Stimulated activated CD8-positive, alpha-beta memory T cell treated with anti-CD3 and anti-CD28 coated beads, Interleukin-4, amount 100 ng/mL, for 24 hours (primary cell): Measurements from ENCODE around the gene SLC2A8.

Source experiments
- DNase-seq: peaks from one replicate; pipeline ENCODE4 v3.0.0-alpha.2; 2020; ENCODE audit warnings: low read depth

SLC2A8 gene

DNA sequence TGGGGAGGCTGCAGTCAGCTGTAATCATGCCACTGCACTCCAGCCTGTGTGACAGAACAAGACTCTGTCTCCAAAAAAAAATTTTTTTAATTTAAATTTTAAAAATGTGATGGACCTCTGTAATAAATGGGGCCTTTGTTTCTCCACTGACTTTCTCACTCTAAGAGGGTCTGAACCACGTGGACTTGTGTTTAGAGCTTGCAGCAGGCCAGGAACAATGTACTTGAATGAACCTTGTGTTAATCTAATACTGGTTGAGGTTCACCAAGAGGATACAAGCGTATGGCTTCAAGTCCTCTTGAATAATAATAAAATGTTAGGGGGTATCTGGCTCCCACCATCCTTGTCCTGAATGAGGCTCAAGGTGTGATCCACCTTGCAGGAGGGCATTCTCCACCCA, 14.4 kb upstream of the SLC2A8 start:
- DNase-seq = no peak

DNA sequence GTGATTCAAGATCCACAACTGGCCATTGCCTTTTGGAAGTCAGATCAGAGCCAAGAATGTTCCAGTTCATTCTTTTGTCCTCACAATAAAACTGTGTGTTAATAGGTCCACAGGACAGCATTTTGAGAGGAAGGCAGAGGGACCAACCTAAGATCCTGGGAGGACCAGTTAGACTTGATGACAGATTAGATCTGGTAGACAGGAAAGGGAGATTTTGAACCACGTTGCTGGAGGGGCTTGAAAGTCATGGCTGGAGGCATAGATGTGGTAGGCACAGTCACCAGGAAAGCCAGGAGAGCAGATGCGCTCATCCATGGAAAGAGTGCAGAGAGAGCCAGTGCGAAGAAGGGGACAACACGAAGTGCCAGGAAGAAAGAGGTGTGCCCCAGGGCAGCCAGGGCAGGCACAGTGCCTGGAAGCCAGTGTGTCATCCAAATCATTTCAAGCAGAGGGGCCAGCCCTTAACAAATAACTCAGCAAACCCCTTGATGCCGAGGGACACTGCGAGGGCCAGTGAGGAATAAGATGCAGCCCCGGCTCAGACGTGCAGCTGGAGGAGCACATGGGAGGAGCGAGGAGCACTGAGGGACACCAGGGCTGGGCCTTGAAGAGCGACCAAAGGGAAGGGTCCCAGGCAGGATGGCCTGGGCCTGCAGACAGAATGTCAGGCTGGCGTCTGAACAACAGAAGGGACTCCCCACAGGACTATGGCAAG, 12.8 kb upstream of the SLC2A8 start:
- DNase-seq = no peak

DNA sequence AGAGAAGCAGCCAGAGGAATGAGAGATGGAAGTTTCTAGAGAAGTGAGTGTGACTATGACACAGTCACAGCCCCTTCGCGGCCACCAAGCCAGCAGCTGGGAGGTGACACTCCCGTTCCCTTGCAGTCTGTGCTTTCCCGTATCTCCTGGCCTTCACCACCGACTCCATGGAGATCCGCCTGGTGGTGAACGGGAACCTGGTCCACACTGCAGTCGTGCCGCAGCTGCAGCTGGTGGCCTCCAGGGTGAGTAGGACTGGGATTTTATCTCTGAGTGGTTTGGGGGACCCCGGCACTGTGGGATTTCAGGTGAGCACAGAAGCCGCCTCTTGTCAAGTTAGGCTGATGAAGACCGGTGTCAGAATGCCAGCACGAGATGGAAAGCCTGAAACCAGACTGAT, 12.1 kb upstream of the SLC2A8 start:
- no peak for DNase-seq

- DNase-seq = no peak
These were observed 10.7 kb upstream of the SLC2A8 start for GRCh38 chr9:127386249-127386648.

GRCh38 chr9:127386981-127387380, 10.0 kb upstream of the SLC2A8 start:
- no peak for DNase-seq

GRCh38 chr9:127388037-127388855, 8.7 kb upstream of the SLC2A8 start:
- peak; percentile 69 for DNase-seq

GRCh38 chr9:127388856-127389238, 8.1 kb upstream of the SLC2A8 start:
- no peak for DNase-seq

DNA sequence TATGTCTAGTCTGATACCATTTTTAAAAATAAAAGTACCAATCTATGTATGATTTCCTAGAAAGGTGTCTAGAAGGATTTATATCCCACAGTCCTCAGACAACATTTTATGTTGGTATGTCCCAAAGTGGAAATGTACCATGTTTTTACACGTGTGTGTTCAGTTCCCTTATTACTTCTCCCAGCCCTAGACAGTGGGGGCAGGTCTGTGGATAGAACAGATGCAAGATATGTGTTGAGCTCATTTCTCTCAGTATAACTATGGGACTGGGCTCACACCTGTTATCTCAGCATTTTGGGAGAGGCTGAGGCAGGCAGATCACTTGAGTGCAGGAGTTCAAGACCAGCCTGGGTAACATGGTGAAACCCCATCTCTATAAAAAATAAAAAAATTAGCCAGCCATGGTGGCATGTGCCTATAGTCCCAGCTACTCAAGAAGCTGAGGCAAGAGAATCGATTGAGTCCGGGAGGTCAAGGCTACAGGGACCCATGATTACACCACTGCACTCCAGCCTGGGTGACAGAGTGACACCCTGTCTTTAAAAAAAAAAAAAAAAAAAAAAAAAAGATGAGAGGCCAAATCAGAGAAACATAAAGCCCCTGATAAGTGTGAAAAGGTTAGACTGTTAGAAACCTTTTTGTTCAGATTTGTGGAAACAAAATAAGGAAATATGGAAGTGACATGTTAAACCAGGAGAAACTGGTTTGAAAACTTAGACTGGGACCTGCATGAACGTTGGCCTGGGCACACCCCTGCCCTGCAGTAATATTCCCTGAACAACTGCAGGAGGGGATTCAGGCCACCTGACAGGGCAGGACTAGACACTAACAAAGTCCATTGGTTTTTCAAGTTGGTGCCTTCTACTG, 7.4 kb upstream of the SLC2A8 start:
- no peak for DNase-seq

- no peak for DNase-seq
These were observed 6.8 kb upstream of the SLC2A8 start for GRCh38 chr9:127390248-127390545.

DNA sequence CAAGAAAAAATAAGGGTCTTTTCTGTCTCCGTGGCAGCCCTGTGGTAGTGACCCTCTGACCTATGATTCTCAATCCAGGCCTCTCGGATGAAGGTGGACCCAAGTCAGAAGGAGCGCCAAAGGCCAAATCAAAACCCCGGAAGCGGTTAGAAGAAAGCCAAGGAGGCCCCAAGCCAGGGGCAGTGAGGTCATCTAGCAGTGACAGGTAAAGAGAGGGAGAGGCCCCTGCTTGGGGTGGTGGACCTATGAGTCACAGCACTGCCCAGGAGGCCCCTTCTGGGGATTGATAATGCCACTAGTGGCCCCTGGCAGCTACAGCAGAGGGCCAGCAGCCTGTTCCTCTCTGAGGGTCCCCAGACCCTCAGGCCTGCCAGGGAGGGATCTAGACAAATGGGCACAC, 6.4 kb upstream of the SLC2A8 start:
- no peak for DNase-seq

DNA sequence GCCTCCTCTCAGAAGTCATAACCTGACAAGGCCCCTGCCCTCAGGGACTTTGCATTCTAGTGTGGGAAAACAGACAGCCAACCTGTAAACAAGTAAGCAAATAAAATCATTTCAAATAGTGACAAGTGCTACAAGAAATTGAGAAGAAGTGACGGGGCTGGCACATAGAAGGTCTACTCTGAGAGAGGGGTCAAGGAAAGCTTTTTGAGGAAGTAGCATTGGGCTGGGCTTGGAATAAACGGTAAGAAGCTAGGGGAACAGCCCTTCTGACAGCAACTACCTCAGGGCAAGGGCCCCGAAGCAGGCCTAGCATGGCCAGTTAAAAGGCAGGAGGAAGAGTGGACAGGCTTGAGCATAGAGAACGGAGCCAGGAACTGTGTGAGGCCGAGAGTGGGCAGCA, 4.8 kb upstream of the SLC2A8 start:
- no peak for DNase-seq

GRCh38 chr9:127392976-127393375, 4.0 kb upstream of the SLC2A8 start:
- DNase-seq = no peak

- no peak for DNase-seq
These were observed 3.3 kb upstream of the SLC2A8 start for GRCh38 chr9:127393645-127394044.

DNA sequence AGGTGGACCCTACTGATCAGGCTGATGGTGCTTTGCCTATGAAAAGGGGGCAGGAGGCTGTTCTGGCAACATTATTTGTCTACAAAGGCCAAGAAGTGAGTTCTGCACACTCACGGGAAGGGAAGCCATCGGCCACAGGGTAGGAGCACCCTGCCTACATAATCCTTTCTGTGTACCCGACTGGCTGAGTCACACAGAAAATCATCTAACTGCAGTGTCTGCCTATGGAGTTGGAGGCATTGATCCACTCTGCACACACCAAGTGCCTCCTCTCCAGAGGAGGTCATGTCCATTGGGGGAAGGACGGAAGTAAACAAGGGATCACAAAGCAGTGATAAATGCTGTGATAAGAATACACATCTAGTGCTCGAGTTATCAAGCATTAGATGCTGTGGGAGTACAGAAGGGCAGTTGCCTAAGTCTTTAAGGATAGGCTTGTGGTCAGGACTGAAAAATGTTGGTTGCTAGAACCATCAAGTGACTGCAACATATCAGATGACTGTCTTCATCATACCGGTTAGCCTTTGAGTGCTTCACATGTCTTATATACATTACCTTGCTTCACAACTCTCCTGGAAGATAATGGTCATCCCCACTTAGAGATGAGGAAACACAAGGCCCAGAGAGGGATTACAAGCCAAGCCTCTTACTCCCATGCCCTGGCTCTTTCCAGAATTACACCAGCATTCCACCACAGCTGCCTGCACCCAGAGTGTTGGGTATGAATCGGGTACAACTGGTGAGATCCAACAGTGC, 1.3 kb upstream of the SLC2A8 start:
- no peak for DNase-seq

DNA sequence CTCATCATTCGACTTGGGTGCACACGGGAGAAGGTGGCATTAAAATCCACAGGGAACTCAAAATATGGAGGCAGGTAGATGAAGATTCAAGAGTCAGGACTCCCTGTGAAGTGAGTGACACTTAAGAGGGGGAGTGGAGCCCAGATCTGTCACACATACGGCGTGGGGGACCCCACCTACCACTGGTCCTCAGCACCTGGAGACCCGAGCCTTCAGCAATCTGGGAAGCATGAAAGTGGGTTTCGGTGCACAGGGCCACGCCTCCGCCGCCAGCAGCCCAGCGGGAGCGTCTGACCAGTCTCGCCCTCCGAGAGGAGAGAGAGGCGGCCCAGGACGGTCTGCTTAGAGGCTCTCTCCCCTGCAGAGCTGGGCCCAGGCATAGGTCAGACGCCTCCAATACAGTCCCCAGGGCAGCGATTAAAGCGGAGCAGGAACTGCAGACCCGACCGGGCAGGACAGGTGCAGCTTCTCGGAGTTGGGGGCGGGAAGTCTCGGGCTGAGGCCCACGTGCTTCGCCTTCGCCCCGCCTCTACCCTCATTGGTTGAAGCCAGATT, 639 bp upstream of the SLC2A8 start:
- DNase-seq = no peak

GRCh38 chr9:127397646-127398274, 791 bp downstream of the SLC2A8 start:
- DNase-seq = peak; percentile 31

GRCh38 chr9:127398275-127398647, 1.3 kb downstream of the SLC2A8 start:
- DNase-seq = no peak

- no peak for DNase-seq
These were observed 1.9 kb downstream of the SLC2A8 start for GRCh38 chr9:127398715-127399400.

GRCh38 chr9:127399736-127400269, 2.8 kb downstream of the SLC2A8 start:
- no peak for DNase-seq

DNA sequence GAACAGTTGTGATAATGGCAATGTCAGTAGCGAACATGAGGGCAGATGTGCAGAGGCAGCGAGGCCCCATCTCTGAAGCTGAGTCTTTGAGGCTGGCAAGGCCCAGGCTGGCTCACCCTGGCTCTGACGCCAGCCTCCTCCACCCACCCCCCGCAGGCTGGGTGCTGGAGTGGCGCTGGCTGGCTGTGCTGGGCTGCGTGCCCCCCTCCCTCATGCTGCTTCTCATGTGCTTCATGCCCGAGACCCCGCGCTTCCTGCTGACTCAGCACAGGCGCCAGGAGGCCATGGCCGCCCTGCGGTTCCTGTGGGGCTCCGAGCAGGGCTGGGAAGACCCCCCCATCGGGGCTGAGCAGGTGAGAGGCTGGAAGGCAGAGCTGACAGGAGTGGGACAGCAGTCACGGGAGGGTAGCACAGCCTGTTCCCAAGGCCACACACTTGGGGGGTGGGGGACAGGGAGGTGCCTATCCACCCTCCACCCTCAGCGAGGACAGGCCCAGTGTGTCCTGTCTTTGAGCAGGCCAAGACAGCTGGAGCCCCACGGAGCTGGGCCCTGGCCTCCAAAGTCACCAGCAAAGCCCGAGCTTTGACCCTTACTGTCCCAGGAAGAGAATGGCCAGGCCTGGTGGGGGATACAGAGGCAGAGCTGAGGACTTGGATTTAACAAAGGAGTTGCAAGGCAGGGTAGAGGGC, 5.6 kb downstream of the SLC2A8 start:
- no peak for DNase-seq
